DLD1 (cell line): Measurements from ENCODE around the gene MCM8.
"Not testable (repeated sequence)": the region's sequence is repeated elsewhere in the genome, so short reads cannot be mapped to it uniquely, and the experiment has no call there.

Source experiments
- in situ Hi-C: cut with HindIII; loops from 2 replicates; pipeline ENCODE4 v1.10.0; 2017; ENCODE audit warnings: low sequenced_read_pairs

Gene MCM8

GRCh38 chr20:5999783-6000182 is 49.3 kb downstream of the MCM8 start:
- in situ Hi-C loops = no loop called here

GRCh38 chr20:6000871-6001270 is 50.4 kb downstream of the MCM8 start:
- in situ Hi-C loops = no loop called here

GRCh38 chr20:6006603-6006949 is 56.1 kb downstream of the MCM8 start:
- in situ Hi-C loops = no loop called here

- in situ Hi-C loops = no loop called here
Measured at GRCh38 chr20:6007094-6007528, 56.7 kb downstream of the MCM8 start.

- in situ Hi-C loops = no loop called here
Measured at GRCh38 chr20:6007529-6008103, 57.2 kb downstream of the MCM8 start.

- in situ Hi-C loops = no loop called here
Measured at GRCh38 chr20:6008254-6008653, 57.8 kb downstream of the MCM8 start.

GRCh38 chr20:6012179-6012578 is 61.7 kb downstream of the MCM8 start:
- in situ Hi-C loops = no loop called here

GRCh38 chr20:6014017-6014416 is 63.6 kb downstream of the MCM8 start:
- in situ Hi-C loops = no loop called here

GRCh38 chr20:6014957-6015356 is 64.5 kb downstream of the MCM8 start:
- in situ Hi-C loops = no loop called here

GRCh38 chr20:6017467-6017866 is 67.0 kb downstream of the MCM8 start:
- in situ Hi-C loops = no loop called here

GRCh38 chr20:6017880-6018279 is 67.4 kb downstream of the MCM8 start:
- in situ Hi-C loops = no loop called here

- in situ Hi-C loops = no loop called here
Measured at GRCh38 chr20:6024768-6025167, 74.3 kb downstream of the MCM8 start.

- in situ Hi-C loops = no loop called here
Measured at GRCh38 chr20:6026051-6026450, 75.6 kb downstream of the MCM8 start.

GRCh38 chr20:6028818-6029217 is 78.4 kb downstream of the MCM8 start:
- in situ Hi-C loops = no loop called here

- in situ Hi-C loops = no loop called here
Measured at GRCh38 chr20:6029538-6029937, 79.1 kb downstream of the MCM8 start.

GRCh38 chr20:6030453-6031080 is 80.1 kb downstream of the MCM8 start:
- in situ Hi-C loops = no loop called here

- in situ Hi-C loops = not testable (repeated sequence)
Measured at GRCh38 chr20:6032907-6033306, 82.5 kb downstream of the MCM8 start.

- in situ Hi-C loops = no loop called here
Measured at GRCh38 chr20:6034134-6034969, 83.9 kb downstream of the MCM8 start.

GRCh38 chr20:6036213-6036612 is 85.8 kb downstream of the MCM8 start:
- in situ Hi-C loops = no loop called here

- in situ Hi-C loops = no loop called here
Measured at GRCh38 chr20:6037082-6037481, 86.6 kb downstream of the MCM8 start.

- in situ Hi-C loops = no loop called here
Measured at GRCh38 chr20:6038256-6038655, 87.8 kb downstream of the MCM8 start.

- in situ Hi-C loops = no loop called here
Measured at GRCh38 chr20:6039766-6040165, 89.3 kb downstream of the MCM8 start.
